Trophoblast cell (in vitro differentiated cells and primary cell): ENCODE measurements around the gene FAM240A.

Source experiments
- DNase-seq, 2 donors: peaks; one replicate each; pipeline ENCODE4 v3.0.0-alpha.2; 2016
- H2AFZ ChIP-seq: 2 replicates; pipeline ENCODE4 v1.6.1; 2013; ENCODE audit warnings: low read length, moderate library complexity, mild to moderate bottlenecking; ENCODE audit not compliant: insufficient read depth, poor library complexity
- H2AK5ac ChIP-seq: 2 replicates; pipeline ENCODE4 v1.6.1; 2013; ENCODE audit warnings: mild to moderate bottlenecking, low read length
- H2BK120ac ChIP-seq: 2 replicates; pipeline ENCODE4 v1.6.1; 2013; ENCODE audit warnings: low read length, mild to moderate bottlenecking, moderate library complexity; ENCODE audit not compliant: insufficient read depth, poor library complexity
- H2BK12ac ChIP-seq: 2 replicates; pipeline ENCODE4 v1.6.1; 2013; ENCODE audit warnings: mild to moderate bottlenecking, low read length, moderate library complexity
- H2BK5ac ChIP-seq: 2 replicates; pipeline ENCODE4 v1.6.1; 2013; ENCODE audit warnings: low read length, low read depth, moderate library complexity, mild to moderate bottlenecking; ENCODE audit not compliant: poor library complexity
- H3K14ac ChIP-seq: 2 replicates; pipeline ENCODE4 v1.6.1; 2013; ENCODE audit warnings: mild to moderate bottlenecking, low read length
- H3K18ac ChIP-seq: 2 replicates; pipeline ENCODE4 v1.6.1; 2013; ENCODE audit warnings: mild to moderate bottlenecking, low read length
- H3K23ac ChIP-seq: 2 replicates; pipeline ENCODE4 v1.6.1; 2013; ENCODE audit warnings: low read length
- H3K27ac ChIP-seq: 2 replicates; pipeline ENCODE4 v1.5.1; 2013; ENCODE audit warnings: low read depth, mild to moderate bottlenecking, inconsistent platforms, low read length, moderate library complexity
- H3K27me3 ChIP-seq: 2 replicates; pipeline ENCODE4 v1.6.1; 2013; ENCODE audit warnings: inconsistent platforms, mild to moderate bottlenecking, low read length, moderate library complexity; ENCODE audit not compliant: insufficient read depth
- H3K36me3 ChIP-seq, 2 experiments: 1 replicate in 1 of 2; 2 replicates in 1 of 2; pipeline ENCODE4 v1.6.1; 2013; ENCODE audit warnings: low read length in 2 of 2, mild to moderate bottlenecking in 2 of 2, moderate library complexity in 1 of 2; ENCODE audit not compliant: insufficient read depth in 2 of 2, control insufficient read depth in 1 of 2
- H3K4ac ChIP-seq: 2 replicates; pipeline ENCODE4 v1.6.1; 2013; ENCODE audit warnings: low read depth, mild to moderate bottlenecking, low read length, moderate library complexity
- H3K4me1 ChIP-seq, 2 experiments: 1 replicate in 1 of 2; 2 replicates in 1 of 2; pipeline ENCODE4 v1.6.1; 2013; ENCODE audit warnings: low read length in 2 of 2, mild to moderate bottlenecking in 2 of 2, moderate library complexity in 1 of 2; ENCODE audit not compliant: insufficient read depth in 2 of 2, control insufficient read depth in 1 of 2
- H3K4me2 ChIP-seq: 2 replicates; pipeline ENCODE4 v1.6.1; 2013; ENCODE audit warnings: inconsistent platforms, mild to moderate bottlenecking, low read length, moderate library complexity
- H3K4me3 ChIP-seq: 2 replicates; pipeline ENCODE4 v1.5.1; 2013; ENCODE audit warnings: mild to moderate bottlenecking, low read depth, low read length, inconsistent platforms
- H3K79me1 ChIP-seq: one replicate; pipeline ENCODE4 v1.6.1; 2013; ENCODE audit warnings: low read length
- H3K79me2 ChIP-seq: 2 replicates; pipeline ENCODE4 v1.6.1; 2013; ENCODE audit warnings: low read length, mild to moderate bottlenecking; ENCODE audit not compliant: control insufficient read depth, insufficient read depth, poor library complexity
- H3K9ac ChIP-seq: 2 replicates; pipeline ENCODE4 v1.6.1; 2013; ENCODE audit warnings: mild to moderate bottlenecking, low read length
- H3K9me3 ChIP-seq: 2 replicates; pipeline ENCODE4 v1.6.1; 2013; ENCODE audit warnings: low read depth, mild to moderate bottlenecking, control low read depth, inconsistent platforms, low read length; ENCODE audit not compliant: insufficient read depth
- H4K12ac ChIP-seq: 2 replicates; pipeline ENCODE4 v1.6.1; 2013; ENCODE audit warnings: low read depth, mild to moderate bottlenecking, low read length, moderate library complexity
- H4K8ac ChIP-seq: 2 replicates; pipeline ENCODE4 v1.6.1; 2013; ENCODE audit warnings: low read depth, mild to moderate bottlenecking, low read length, moderate library complexity
- H4K91ac ChIP-seq: one replicate; pipeline ENCODE4 v1.6.1; 2013; ENCODE audit warnings: low read depth, mild to moderate bottlenecking, low read length, moderate library complexity
- WGBS: extraction: QIAGEN DNeasy Blood & Tissue Kit; methylation state at CpG from one replicate; pipeline ENCODE4 v1.1.7; 2013; ENCODE audit warnings: missing lambda C conversion rate; ENCODE audit not compliant: insufficient read length, insufficient coverage; ENCODE audit errors: extremely low coverage; 5-methylcytosine and 5-hydroxymethylcytosine counted together

FAM240A gene

GRCh38 chr3:46628901-46629369 lies 16.6 kb downstream of the FAM240A start:
- Histone ChIP-seq H2BK5ac (no peak overlapping the region), H3K14ac (no peak overlapping the region), H4K12ac (no peak overlapping the region), H3K4me1 (peaks cover 3 to 5% of the 10 kb centered on the region in 2 experiments), H3K9me3 (no peaks in the 10 kb centered on the region), H3K79me2 (no peaks in the 10 kb centered on the region), H3K9ac (no peak overlapping the region), H2BK12ac (no peak overlapping the region), H4K91ac (no peak overlapping the region), H3K23ac (no peak overlapping the region), H3K4me3 (no peak overlapping the region), H2AK5ac (no peak overlapping the region), H3K4me2 (no peak overlapping the region), H3K27ac (no peak overlapping the region), H3K4ac (no peak overlapping the region), H3K18ac (no peak overlapping the region), H4K8ac (peak overlapping the region; percentile 11), H3K27me3 (no peaks in the 10 kb centered on the region), H3K36me3 (no peaks in the 10 kb centered on the region), H3K79me1 (peaks cover 2% of the 10 kb centered on the region), H2AFZ (no peak overlapping the region), H2BK120ac (no peak overlapping the region)
- WGBS, result no CpG with 5 or more reads among the region's 10 CpGs
- no peak for DNase-seq

- Histone ChIP-seq H2AFZ (peak overlapping the region; percentile 24), H3K4ac (no peak overlapping the region), H2BK5ac (no peak overlapping the region), H3K4me2 (peak overlapping the region; percentile 86), H3K4me3 (peak overlapping the region; percentile 26), H3K9ac (no peak overlapping the region), H3K14ac (peak overlapping the region; percentile 24), H3K79me2 (no peaks in the 10 kb centered on the region), H3K18ac (no peak overlapping the region), H3K27me3 (no peaks in the 10 kb centered on the region), H2AK5ac (no peak overlapping the region), H4K91ac (peak overlapping the region; percentile 5), H4K8ac (peak overlapping the region; percentile 13), H3K9me3 (no peaks in the 10 kb centered on the region), H2BK12ac (no peak overlapping the region), H3K4me1 (peaks cover 3 to 5% of the 10 kb centered on the region in 2 experiments), H4K12ac (peak overlapping the region; percentile 23), H3K27ac (no peak overlapping the region), H3K36me3 (no peaks in the 10 kb centered on the region), H2BK120ac (no peak overlapping the region), H3K23ac (no peak overlapping the region), H3K79me1 (peaks cover 2% of the 10 kb centered on the region)
- DNase-seq, result peak; percentile 85 to 91
- 100% methylated on average over 1 of the region's 36 CpGs for whole genome bisulfite sequencing
Measured at GRCh38 chr3:46629551-46630517, 17.5 kb downstream of the FAM240A start.

GRCh38 chr3:46632792-46633191 lies 20.5 kb downstream of the FAM240A start:
- Histone ChIP-seq H4K8ac (no peak overlapping the region), H3K4me2 (no peak overlapping the region), H2BK12ac (no peak overlapping the region), H3K23ac (no peak overlapping the region), H3K36me3 (no peaks in the 10 kb centered on the region), H2AFZ (no peak overlapping the region), H3K9ac (no peak overlapping the region), H4K91ac (no peak overlapping the region), H2BK120ac (no peak overlapping the region), H3K79me1 (peaks cover 2% of the 10 kb centered on the region), H3K9me3 (no peaks in the 10 kb centered on the region), H2BK5ac (no peak overlapping the region), H3K27me3 (no peaks in the 10 kb centered on the region), H3K27ac (no peak overlapping the region), H3K14ac (no peak overlapping the region), H4K12ac (no peak overlapping the region), H3K4ac (no peak overlapping the region), H3K18ac (no peak overlapping the region), H3K4me3 (no peak overlapping the region), H3K79me2 (no peaks in the 10 kb centered on the region), H2AK5ac (no peak overlapping the region), H3K4me1 (peaks cover 3 to 5% of the 10 kb centered on the region in 2 experiments)
- WGBS, result no CpG with 5 or more reads among the region's 1 CpG
- no peak for DNase-seq

- no peak overlapping the region for H3K18ac ChIP-seq
- WGBS, result no CpG with 5 or more reads among the region's 3 CpGs
- no peaks in the 10 kb centered on the region for H3K79me2 ChIP-seq
Measured at GRCh38 chr3:46634856-46635255, 22.5 kb downstream of the FAM240A start.

More at GRCh38 chr3:46634856-46635255, 22.5 kb downstream of the FAM240A start:
- no peak overlapping the region for H4K12ac ChIP-seq
- peaks cover 3% of the 10 kb centered on the region in 2 experiments for H3K4me1 ChIP-seq
- no peak overlapping the region for H4K91ac ChIP-seq
- no peaks in the 10 kb centered on the region for H3K36me3 ChIP-seq
- no peak for DNase-seq
- H3K79me1 ChIP-seq, result no peaks in the 10 kb centered on the region
- no peaks in the 10 kb centered on the region for H3K27me3 ChIP-seq
- no peak overlapping the region for H2AK5ac ChIP-seq
- H3K27ac ChIP-seq, result no peak overlapping the region
- no peak overlapping the region for H2BK12ac ChIP-seq
- H3K4me3 ChIP-seq, result no peak overlapping the region
- H2BK120ac ChIP-seq, result no peak overlapping the region
- H3K14ac ChIP-seq, result no peak overlapping the region
- H3K4ac ChIP-seq, result no peak overlapping the region
- H2BK5ac ChIP-seq, result no peak overlapping the region
- no peak overlapping the region for H3K23ac ChIP-seq
- no peaks in the 10 kb centered on the region for H3K9me3 ChIP-seq
- no peak overlapping the region for H2AFZ ChIP-seq
- H3K9ac ChIP-seq, result no peak overlapping the region
- no peak overlapping the region for H3K4me2 ChIP-seq
- no peak overlapping the region for H4K8ac ChIP-seq
